ENCODE data around the gene SLC22A7.

The SLC22A7 gene

GRCh38 chr6:43274127-43274915, 23.7 kb upstream of the SLC22A7 start:
- Histone ChIP-seq H3K4me3 (ENCODE audit: low read depth, low read length) (no peak overlapping the region), H3K9me3 (ENCODE audit: control insufficient read depth, insufficient read depth, low read depth, low read length) (no peaks in the 10 kb centered on the region), H3K4me1 (ENCODE audit: control insufficient read depth, insufficient read depth, low read length) (no peaks in the 10 kb centered on the region), H3K36me3 (ENCODE audit: control insufficient read depth in 2 of 2, insufficient read depth in 1 of 2, low read length in 2 of 2) (no peaks in the 10 kb centered on the region), H3K27ac (ENCODE audit: extremely low read depth, low read depth, low read length) (no peak overlapping the region)
- POLR2A ChIA-PET, result no interaction called here
- CTCF ChIA-PET, result interaction anchor here (0.6 kb wide), 1 partner anchor 165 kb away, joined by 3 read pairs; no protein-coding TSS in a partner anchor
- TF ChIP-seq TCF7L2 (IDR thresholded peaks at IDR 0.05; ENCODE audit: borderline replicate concordance, low read depth, low read length), result no peak
- TF ChIP-seq, protein P1, sequence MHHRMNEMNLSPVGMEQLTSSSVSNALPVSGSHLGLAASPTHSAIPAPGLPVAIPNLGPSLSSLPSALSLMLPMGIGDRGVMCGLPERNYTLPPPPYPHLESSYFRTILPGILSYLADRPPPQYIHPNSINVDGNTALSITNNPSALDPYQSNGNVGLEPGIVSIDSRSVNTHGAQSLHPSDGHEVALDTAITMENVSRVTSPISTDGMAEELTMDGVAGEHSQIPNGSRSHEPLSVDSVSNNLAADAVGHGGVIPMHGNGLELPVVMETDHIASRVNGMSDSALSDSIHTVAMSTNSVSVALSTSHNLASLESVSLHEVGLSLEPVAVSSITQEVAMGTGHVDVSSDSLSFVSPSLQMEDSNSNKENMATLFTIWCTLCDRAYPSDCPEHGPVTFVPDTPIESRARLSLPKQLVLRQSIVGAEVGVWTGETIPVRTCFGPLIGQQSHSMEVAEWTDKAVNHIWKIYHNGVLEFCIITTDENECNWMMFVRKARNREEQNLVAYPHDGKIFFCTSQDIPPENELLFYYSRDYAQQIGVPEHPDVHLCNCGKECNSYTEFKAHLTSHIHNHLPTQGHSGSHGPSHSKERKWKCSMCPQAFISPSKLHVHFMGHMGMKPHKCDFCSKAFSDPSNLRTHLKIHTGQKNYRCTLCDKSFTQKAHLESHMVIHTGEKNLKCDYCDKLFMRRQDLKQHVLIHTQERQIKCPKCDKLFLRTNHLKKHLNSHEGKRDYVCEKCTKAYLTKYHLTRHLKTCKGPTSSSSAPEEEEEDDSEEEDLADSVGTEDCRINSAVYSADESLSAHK (tag by site-specific recombination; IDR thresholded peaks at IDR 0.05), result peak; percentile 97

DNA sequence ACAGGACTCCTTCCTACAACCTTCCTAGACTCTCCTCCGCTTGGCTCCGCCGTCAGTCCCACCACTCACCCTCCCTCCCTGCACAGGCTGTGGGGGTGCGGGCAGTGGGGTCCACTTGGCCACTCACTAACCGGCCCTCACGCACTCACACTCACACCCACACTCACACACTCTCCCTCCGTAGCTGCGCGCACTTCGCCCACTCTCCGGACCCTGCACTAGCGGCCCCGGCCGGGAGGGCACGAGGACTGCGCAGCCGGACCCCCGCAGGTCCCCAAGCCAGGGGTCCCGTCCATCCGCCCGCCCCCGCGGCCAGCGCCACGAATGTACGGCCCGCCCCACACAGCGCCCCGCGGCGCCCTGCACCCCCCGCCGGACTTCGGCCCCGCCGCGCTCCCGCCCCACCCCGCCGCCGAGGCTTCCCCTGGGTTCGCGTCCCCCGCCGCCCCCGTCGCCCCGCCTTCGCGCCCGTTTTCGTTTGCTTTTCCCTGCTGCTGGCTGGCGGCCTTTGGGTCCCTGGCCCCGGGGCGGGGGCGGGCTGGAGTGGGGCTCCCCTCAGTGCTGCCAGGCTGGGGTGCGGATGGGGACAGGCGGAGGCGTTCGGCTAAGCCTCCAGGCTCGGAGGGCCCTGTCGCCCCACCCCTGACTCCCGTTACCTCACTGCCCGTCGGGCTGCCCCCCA, 23.0 kb upstream of the SLC22A7 start:
- no peaks in the 10 kb centered on the region for H3K4me1 ChIP-seq (ENCODE audit: control insufficient read depth, insufficient read depth, low read length)
- no peak overlapping the region for H3K27ac ChIP-seq (ENCODE audit: extremely low read depth, low read depth, low read length)
- ChIA-PET CTCF (interaction anchor here (0.6 kb wide), 1 partner anchor 164 kb away, joined by 3 read pairs; no protein-coding TSS in a partner anchor), POLR2A (no interaction called here)
- no peak overlapping the region for H3K4me3 ChIP-seq (ENCODE audit: low read depth, low read length)
- H3K9me3 ChIP-seq (ENCODE audit: control insufficient read depth, insufficient read depth, low read depth, low read length), result no peaks in the 10 kb centered on the region
- TF ChIP-seq ZNF324 (tag by site-specific recombination; IDR thresholded peaks at IDR 0.05), result no peak
- TF ChIP-seq, protein P2, sequence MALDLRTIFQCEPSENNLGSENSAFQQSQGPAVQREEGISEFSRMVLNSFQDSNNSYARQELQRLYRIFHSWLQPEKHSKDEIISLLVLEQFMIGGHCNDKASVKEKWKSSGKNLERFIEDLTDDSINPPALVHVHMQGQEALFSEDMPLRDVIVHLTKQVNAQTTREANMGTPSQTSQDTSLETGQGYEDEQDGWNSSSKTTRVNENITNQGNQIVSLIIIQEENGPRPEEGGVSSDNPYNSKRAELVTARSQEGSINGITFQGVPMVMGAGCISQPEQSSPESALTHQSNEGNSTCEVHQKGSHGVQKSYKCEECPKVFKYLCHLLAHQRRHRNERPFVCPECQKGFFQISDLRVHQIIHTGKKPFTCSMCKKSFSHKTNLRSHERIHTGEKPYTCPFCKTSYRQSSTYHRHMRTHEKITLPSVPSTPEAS (tag by site-specific recombination; IDR thresholded peaks at IDR 0.05), result no peak
- TF ChIP-seq, protein P3, sequence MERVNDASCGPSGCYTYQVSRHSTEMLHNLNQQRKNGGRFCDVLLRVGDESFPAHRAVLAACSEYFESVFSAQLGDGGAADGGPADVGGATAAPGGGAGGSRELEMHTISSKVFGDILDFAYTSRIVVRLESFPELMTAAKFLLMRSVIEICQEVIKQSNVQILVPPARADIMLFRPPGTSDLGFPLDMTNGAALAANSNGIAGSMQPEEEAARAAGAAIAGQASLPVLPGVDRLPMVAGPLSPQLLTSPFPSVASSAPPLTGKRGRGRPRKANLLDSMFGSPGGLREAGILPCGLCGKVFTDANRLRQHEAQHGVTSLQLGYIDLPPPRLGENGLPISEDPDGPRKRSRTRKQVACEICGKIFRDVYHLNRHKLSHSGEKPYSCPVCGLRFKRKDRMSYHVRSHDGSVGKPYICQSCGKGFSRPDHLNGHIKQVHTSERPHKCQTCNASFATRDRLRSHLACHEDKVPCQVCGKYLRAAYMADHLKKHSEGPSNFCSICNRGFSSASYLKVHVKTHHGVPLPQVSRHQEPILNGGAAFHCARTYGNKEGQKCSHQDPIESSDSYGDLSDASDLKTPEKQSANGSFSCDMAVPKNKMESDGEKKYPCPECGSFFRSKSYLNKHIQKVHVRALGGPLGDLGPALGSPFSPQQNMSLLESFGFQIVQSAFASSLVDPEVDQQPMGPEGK (tag by site-specific recombination; IDR thresholded peaks at IDR 0.05), result no peak
- no peak for TF ChIP-seq IKZF3 (tag by site-specific recombination; IDR thresholded peaks at IDR 0.05)
- peak; percentile 5; the same call in 1 of the 2 replicates for TF ChIP-seq ZFHX2 (tag by site-specific recombination; conservative IDR thresholded peaks at IDR 0.05)
- TF ChIP-seq ZNF416 (tag by site-specific recombination; IDR thresholded peaks at IDR 0.05), result no peak
- no peak for TF ChIP-seq ZNF747 (tag by site-specific recombination; IDR thresholded peaks at IDR 0.05)
- no peaks in the 10 kb centered on the region for H3K36me3 ChIP-seq (ENCODE audit: control insufficient read depth in 2 of 2, insufficient read depth in 1 of 2, low read length in 2 of 2)

GRCh38 chr6:43275801-43276576, 22.1 kb upstream of the SLC22A7 start:
- Histone ChIP-seq H3K36me3 (ENCODE audit: control insufficient read depth in 2 of 2, insufficient read depth in 1 of 2, low read length in 2 of 2) (no peaks in the 10 kb centered on the region), H3K9me3 (ENCODE audit: control insufficient read depth, insufficient read depth, low read depth, low read length) (no peaks in the 10 kb centered on the region), H3K4me3 (ENCODE audit: low read depth, low read length) (no peak overlapping the region), H3K4me1 (ENCODE audit: control insufficient read depth, insufficient read depth, low read length) (no peaks in the 10 kb centered on the region), H3K27ac (ENCODE audit: extremely low read depth, low read depth, low read length) (no peak overlapping the region)
- ChIA-PET POLR2A (no interaction called here), CTCF (interaction anchor here (0.6 to 2.0 kb wide), 4 partner anchors 58 to 231 kb away, joined by 3 to 5 read pairs (median 4); no protein-coding TSS in a partner anchor)
- no peak for TF ChIP-seq HOXD13 (CRISPR knock-in tag; IDR thresholded peaks at IDR 0.05; ENCODE audit: borderline replicate concordance)
- no peak for TF ChIP-seq WT1 (tag by site-specific recombination; IDR thresholded peaks at IDR 0.05)
- TF ChIP-seq ZXDB (tag by site-specific recombination; IDR thresholded peaks at IDR 0.05), result no peak
- TF ChIP-seq, protein P4, sequence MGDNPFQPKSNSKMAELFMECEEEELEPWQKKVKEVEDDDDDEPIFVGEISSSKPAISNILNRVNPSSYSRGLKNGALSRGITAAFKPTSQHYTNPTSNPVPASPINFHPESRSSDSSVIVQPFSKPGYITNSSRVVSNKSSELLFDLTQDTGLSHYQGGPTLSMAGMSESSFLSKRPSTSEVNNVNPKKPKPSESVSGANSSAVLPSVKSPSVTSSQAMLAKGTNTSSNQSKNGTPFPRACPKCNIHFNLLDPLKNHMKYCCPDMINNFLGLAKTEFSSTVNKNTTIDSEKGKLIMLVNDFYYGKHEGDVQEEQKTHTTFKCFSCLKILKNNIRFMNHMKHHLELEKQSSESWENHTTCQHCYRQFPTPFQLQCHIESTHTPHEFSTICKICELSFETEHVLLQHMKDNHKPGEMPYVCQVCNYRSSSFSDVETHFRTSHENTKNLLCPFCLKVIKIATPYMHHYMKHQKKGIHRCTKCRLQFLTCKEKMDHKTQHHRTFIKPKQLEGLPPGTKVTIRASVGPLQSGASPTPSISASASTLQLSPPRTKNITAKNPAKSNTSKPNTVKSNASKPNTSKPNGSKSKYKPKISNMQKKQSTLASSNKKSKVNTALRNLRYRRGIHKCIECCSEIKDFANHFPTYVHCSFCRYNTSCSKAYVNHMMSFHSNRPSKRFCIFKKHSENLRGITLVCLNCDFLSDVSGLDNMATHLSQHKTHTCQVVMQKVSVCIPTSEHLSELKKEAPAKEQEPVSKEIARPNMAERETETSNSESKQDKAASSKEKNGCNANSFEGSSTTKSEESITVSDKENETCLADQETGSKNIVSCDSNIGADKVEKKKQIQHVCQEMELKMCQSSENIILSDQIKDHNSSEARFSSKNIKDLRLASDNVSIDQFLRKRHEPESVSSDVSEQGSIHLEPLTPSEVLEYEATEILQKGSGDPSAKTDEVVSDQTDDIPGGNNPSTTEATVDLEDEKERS (tag by site-specific recombination; IDR thresholded peaks at IDR 0.05), result no peak
- no peak for TF ChIP-seq ZNF121 (tag by site-specific recombination; IDR thresholded peaks at IDR 0.05)
- TF ChIP-seq ZFP37 (tag by site-specific recombination; IDR thresholded peaks at IDR 0.05), result no peak

Data from HEK293 (cell line).